HUES64 (cell line): ENCODE results near the gene FERMT3.
A peak's percentile ranks its signal among the peaks of the same experiment; 100 is the strongest.

Experiments
- H3K27ac ChIP-seq: 2 replicates; pipeline ENCODE4 v1.7.0; 2013; ENCODE audit warnings: low read depth, low read length, inconsistent platforms
- H3K27me3 ChIP-seq: 2 replicates; pipeline ENCODE4 v1.6.1; 2013; ENCODE audit warnings: mild to moderate bottlenecking, low read length; ENCODE audit not compliant: insufficient read depth
- H3K36me3 ChIP-seq: 2 replicates; pipeline ENCODE4 v1.6.1; 2013; ENCODE audit warnings: mild to moderate bottlenecking, low read length; ENCODE audit not compliant: insufficient read depth
- H3K4me1 ChIP-seq: 2 replicates; pipeline ENCODE4 v1.6.1; 2013; ENCODE audit warnings: mild to moderate bottlenecking, low read length, moderate library complexity; ENCODE audit not compliant: insufficient read depth
- H3K4me3 ChIP-seq: 2 replicates; pipeline ENCODE4 v1.5.1; 2013; ENCODE audit warnings: mild to moderate bottlenecking, low read length, moderate library complexity
- H3K9ac ChIP-seq: 2 replicates; pipeline ENCODE4 v1.6.1; 2013; ENCODE audit warnings: mild to moderate bottlenecking, low read depth, low read length
- H3K9me3 ChIP-seq: 2 replicates; pipeline ENCODE4 v1.6.1; 2013; ENCODE audit warnings: low read depth, low read length; ENCODE audit not compliant: insufficient read depth
- WGBS: fragments of 150-250, 120-280 bp; methylation state at CpG from one replicate; pipeline ENCODE4 v1.1.7; 2013; ENCODE audit warnings: missing lambda C conversion rate; 5-methylcytosine and 5-hydroxymethylcytosine counted together

The FERMT3 gene

DNA sequence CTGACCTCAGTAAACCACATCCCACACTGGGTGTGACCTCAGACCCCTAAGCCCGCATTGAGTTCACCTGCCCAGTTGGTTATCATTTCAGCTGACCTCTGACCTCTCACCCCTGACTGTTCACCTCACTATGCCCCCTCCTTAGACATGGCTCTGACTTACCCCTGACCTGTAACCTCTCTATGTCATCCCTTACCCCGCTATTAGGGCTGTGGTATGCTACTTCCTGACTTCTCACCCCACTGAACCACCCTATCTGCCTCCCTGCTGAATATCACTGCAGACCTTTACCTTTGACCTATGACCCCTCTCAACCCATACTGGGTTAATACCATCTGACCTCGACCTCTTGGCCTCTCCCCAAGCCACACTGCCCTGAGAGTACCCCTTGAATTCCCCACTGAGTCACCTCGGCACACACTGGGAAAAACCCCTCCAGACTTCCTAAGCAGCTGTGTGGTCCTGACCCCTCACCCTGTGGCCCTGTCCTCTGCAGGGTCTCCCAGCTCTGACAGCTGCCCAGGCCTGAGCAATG lies 53.1 kb downstream of the FERMT3 start:
- WGBS = 93% methylated on average over 4 of the region's 4 CpGs
- H3K4me3 ChIP-seq = no peak overlapping the region
- no peak overlapping the region for H3K27ac ChIP-seq
- H3K9me3 ChIP-seq = no peaks in the 10 kb centered on the region
- H3K9ac ChIP-seq = no peak overlapping the region
- peaks cover 4% of the 10 kb centered on the region; the same call in 1 of the 2 replicates for H3K4me1 ChIP-seq
- H3K36me3 ChIP-seq = peaks cover 92% of the 10 kb centered on the region
- H3K27me3 ChIP-seq = no peaks in the 10 kb centered on the region

- no peaks in the 10 kb centered on the region for H3K27me3 ChIP-seq
- no peak overlapping the region for H3K4me3 ChIP-seq
- 93% methylated on average over 6 of the region's 6 CpGs for WGBS
- H3K9ac ChIP-seq = no peak overlapping the region
- no peak overlapping the region for H3K27ac ChIP-seq
- peaks cover 4% of the 10 kb centered on the region; the same call in 1 of the 2 replicates for H3K4me1 ChIP-seq
- H3K36me3 ChIP-seq = peaks cover 89% of the 10 kb centered on the region
- H3K9me3 ChIP-seq = no peaks in the 10 kb centered on the region
Observed at GRCh38 chr11:64260147-64260708, 53.7 kb downstream of the FERMT3 start.

GRCh38 chr11:64261556-64262080 lies 55.1 kb downstream of the FERMT3 start:
- Histone ChIP-seq H3K27ac (no peak overlapping the region), H3K4me3 (no peak overlapping the region), H3K9me3 (no peaks in the 10 kb centered on the region), H3K9ac (no peak overlapping the region), H3K4me1 (peaks cover 4% of the 10 kb centered on the region; the same call in 1 of the 2 replicates), H3K36me3 (peaks cover 89% of the 10 kb centered on the region), H3K27me3 (no peaks in the 10 kb centered on the region)
- 97% methylated on average over 18 of the region's 18 CpGs for WGBS

DNA sequence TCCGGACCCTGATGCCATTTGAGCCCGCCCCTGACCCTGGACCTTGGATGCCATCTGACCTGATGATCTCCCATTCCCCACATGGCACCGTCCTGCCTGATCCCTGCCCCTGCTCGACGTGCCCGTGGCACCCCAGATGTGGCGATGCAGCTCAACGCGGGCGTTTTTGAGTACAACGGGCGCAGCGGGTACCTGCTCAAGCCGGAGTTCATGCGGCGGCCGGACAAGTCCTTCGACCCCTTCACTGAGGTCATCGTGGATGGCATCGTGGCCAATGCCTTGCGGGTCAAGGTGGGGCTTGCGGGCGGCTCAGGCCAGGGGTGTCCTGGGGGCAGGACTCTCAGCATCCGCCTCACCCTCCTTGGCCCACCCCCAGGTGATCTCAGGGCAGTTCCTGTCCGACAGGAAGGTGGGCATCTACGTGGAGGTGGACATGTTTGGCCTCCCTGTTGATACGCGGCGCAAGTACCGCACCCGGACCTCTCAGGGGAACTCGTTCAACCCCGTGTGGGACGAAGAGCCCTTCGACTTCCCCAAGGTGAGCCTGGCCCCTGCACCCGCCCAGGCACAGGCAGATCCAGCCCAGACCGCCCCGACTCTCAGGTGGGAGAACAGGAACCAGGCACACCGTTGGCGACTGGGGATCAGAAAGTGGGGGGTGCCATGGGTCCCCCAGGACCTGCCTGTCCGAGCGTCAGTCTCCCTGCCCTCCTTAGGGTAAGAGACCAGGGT lies 55.9 kb downstream of the FERMT3 start:
- 96% methylated on average over 42 of the region's 42 CpGs for WGBS
- Histone ChIP-seq H3K27me3 (no peaks in the 10 kb centered on the region), H3K4me3 (no peak overlapping the region), H3K36me3 (peaks cover 84% of the 10 kb centered on the region), H3K4me1 (peaks cover 4% of the 10 kb centered on the region; the same call in 1 of the 2 replicates), H3K27ac (no peak overlapping the region), H3K9ac (no peak overlapping the region), H3K9me3 (no peaks in the 10 kb centered on the region)

DNA sequence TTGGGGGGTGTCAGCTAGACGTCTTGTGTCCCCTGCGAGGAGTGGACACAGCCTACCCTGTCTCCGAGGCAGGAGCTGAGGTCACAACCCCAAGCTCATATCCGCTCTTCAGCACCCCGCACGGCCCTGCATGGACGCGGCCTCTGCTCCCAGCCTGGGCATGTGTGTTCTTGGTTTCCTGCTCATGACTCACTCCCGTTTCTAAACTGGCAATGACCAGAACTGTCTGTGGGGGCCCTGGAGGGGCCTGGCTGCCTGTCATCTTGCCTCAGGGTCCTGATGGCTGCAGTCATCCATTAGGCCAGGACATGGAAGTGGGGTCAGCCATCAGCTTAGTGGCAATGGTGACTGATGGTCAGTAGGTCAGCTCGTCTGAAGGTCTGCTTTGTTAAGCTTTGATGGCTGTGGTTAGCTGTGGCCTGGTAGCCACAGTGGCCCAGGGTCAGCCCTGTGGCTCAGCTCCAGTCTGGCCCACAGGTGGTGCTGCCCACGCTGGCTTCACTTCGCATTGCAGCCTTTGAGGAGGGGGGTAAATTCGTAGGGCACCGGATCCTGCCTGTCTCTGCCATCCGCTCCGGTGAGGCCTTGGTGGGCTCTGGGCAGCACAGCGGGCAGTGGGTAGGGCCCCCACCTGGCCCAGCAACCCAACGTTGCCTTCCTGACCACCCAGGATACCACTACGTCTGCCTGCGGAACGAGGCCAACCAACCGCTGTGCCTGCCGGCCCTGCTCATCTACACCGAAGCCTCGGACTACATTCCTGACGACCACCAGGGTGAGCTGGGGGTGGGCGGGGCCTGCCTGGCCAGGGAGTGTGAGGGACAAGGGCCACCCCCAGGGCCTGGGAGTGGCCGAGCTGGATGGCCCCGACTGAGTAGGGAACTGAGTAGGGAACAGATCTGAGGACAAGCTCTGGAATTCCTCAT lies 56.8 kb downstream of the FERMT3 start:
- Histone ChIP-seq H3K9ac (no peak overlapping the region; the same call in 1 of the 2 replicates), H3K27me3 (no peaks in the 10 kb centered on the region), H3K27ac (peak overlapping the region; percentile 55), H3K36me3 (peaks cover 79% of the 10 kb centered on the region), H3K4me3 (no peak overlapping the region), H3K9me3 (no peaks in the 10 kb centered on the region), H3K4me1 (peaks cover 4% of the 10 kb centered on the region; the same call in 1 of the 2 replicates)
- 86% methylated on average over 29 of the region's 29 CpGs for WGBS

DNA sequence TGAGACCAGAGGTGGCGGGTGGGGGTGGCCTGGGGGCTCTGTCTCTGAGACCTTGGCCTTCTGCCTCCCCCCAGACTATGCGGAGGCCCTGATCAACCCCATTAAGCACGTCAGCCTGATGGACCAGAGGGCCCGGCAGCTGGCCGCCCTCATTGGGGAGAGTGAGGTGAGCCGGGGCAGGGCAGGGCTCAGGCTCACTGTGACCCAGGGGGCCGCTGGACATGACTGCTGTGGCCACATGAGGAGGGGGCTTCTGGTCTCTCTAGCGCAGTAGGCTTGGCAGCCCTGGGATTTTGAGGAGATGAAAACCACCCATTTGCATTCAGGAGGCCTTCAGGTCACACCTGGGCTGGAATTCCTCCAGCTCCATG lies 57.4 kb downstream of the FERMT3 start:
- WGBS = 92% methylated on average over 8 of the region's 8 CpGs
- peaks cover 9% of the 10 kb centered on the region; the same call in 1 of the 2 replicates for H3K4me1 ChIP-seq
- no peaks in the 10 kb centered on the region for H3K27me3 ChIP-seq
- H3K27ac ChIP-seq = 0 out of 2 replicates have a peak overlapping the region, but pooled peaks have one; percentile 8
- H3K9me3 ChIP-seq = no peaks in the 10 kb centered on the region
- no peak overlapping the region for H3K9ac ChIP-seq
- H3K4me3 ChIP-seq = no peak overlapping the region
- H3K36me3 ChIP-seq = peaks cover 72% of the 10 kb centered on the region

DNA sequence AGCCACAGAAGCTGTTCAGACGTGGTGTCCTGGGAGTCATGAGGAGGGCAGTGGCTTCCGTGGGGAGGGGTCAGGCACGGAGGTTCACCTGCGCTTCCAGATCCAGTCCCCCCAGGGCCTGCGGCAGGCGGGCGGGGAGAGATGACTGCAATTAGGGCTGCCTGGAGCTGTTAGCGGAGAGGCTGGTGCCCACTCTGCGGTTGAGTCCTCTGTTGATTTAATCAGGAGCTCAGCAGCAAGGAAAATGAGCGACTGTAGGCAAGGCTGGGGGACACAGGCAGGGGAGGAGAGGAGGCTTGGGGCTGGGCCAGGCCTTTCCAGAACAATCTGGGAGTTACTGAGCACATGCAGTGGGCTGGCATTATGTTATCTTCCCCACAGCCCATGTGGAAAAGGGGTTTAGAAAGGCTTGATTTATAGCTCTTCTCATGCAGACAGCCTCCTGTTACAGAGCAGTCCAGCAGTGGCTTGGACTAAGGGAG lies 57.9 kb downstream of the FERMT3 start:
- no peak overlapping the region for H3K27ac ChIP-seq
- H3K9me3 ChIP-seq = no peaks in the 10 kb centered on the region
- H3K4me1 ChIP-seq = peaks cover 9% of the 10 kb centered on the region; the same call in 1 of the 2 replicates
- no peaks in the 10 kb centered on the region for H3K27me3 ChIP-seq
- 92% methylated on average over 10 of the region's 10 CpGs for WGBS
- no peak overlapping the region for H3K9ac ChIP-seq
- H3K4me3 ChIP-seq = no peak overlapping the region
- peaks cover 67% of the 10 kb centered on the region for H3K36me3 ChIP-seq

DNA sequence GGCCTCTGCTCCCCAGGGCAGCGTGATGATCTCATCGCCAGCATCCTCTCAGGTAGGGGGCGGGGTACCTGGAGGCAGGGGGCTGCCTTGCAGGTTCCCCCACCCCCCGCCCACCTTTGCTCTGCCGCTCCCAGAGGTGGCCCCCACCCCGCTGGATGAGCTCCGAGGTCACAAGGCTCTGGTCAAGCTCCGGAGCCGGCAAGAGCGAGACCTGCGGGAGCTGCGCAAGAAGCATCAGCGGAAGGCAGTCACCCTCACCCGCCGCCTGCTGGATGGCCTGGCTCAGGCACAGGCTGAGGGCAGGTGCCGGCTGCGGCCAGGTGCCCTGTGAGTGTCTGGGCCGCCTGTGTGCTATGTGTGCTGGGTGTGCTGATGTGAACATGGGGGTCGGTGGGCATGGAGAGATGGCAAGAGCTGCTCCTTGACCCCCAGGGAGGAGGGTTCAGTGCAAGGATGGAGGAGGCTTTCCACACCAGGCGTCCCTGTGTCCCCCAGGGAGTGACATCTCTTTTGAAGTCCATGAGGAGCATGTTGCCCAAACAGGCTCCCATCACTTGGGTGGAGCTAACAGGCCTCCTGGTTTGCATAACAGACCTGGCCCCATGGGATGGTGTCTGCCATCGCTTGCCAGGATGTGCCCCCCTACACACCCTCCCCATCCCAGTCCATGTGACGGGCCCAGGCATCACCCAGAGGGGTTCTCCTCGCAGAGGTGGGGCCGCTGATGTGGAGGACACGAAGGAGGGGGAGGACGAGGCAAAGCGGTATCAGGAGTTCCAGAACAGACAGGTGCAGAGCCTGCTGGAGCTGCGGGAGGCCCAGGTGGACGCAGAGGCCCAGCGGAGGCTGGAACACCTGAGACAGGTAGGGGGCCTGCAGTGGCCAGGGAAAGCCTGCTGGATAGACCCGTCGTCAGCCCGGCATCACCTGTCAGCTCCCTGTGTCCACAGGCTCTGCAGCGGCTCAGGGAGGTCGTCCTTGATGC lies 58.9 kb downstream of the FERMT3 start:
- H3K4me1 ChIP-seq = peaks cover 9% of the 10 kb centered on the region; the same call in 1 of the 2 replicates
- H3K9ac ChIP-seq = no peak overlapping the region
- no peaks in the 10 kb centered on the region for H3K9me3 ChIP-seq
- 94% methylated on average over 35 of the region's 35 CpGs for WGBS
- no peak overlapping the region for H3K4me3 ChIP-seq
- H3K27ac ChIP-seq = no peak overlapping the region
- H3K36me3 ChIP-seq = peaks cover 57% of the 10 kb centered on the region
- H3K27me3 ChIP-seq = no peaks in the 10 kb centered on the region

- no peak overlapping the region for H3K27ac ChIP-seq
- WGBS = 96% methylated on average over 15 of the region's 15 CpGs
- no peaks in the 10 kb centered on the region for H3K9me3 ChIP-seq
- H3K9ac ChIP-seq = no peak overlapping the region
- H3K4me1 ChIP-seq = peaks cover 9% of the 10 kb centered on the region; the same call in 1 of the 2 replicates
- no peak overlapping the region for H3K4me3 ChIP-seq
- no peaks in the 10 kb centered on the region for H3K27me3 ChIP-seq
- peaks cover 51% of the 10 kb centered on the region for H3K36me3 ChIP-seq
Observed at GRCh38 chr11:64266339-64266738, 59.8 kb downstream of the FERMT3 start.
